Heart left ventricle (tissue), 13 donors: ENCODE results near the gene MAST4.

Experiments used
- POLR2A ChIP-seq, 2 donors: fragments of 450-650 bp; IDR thresholded peaks; one replicate each; pipeline ENCODE4 v1.6.1; 2017; ENCODE audit warnings: antibody characterized with exemption in 2 of 2, mild to moderate bottlenecking in 2 of 2, moderate library complexity in 2 of 2
- TF ChIP-seq, protein P1 (sequence below), 12 donors: fragments of 200-600 bp; sonication (generic) in 4 of 12; IDR thresholded peaks; one replicate each; pipeline versions ENCODE4 v1.5.0 to v1.8.0; 2018 to 2022; ENCODE audit warnings: antibody characterized with exemption in 12 of 12, mild to moderate bottlenecking in 5 of 12
- donor health status: ischemic (EF 13 %, LVEDD 7.1; RV severe dilation, severe dysfunction).
- donor health status: DM: no; HTN: yes; CAD: no.
- donor health status: DM: no; HTN: no; CAD: no.
- donor health status: ischemic (EF 25% LVEDD 6.9; RV normal size, moderate dysfunction).
- donor health status: ischemic (EF 25% LVEDD 5.7; RV mildly dilated, moderate dysfunction).
- donor health status: ischemic (EF 35%, LVEDD 5.7; RV mildly dilated, moderate dysfunction).
- donor health status: nonischemic (EF 11% LVEDD 7.7; RV severe dilation, severe dysfunction).
- donor health status: DM: yes; HTN: yes; CAD: no.
- donor health status: PGD.
- donor health status: ischemic (EF 29% LVEDD 5.4; RV normal size, mild dysfunction).
- donor health status: nonischemic (EF 23%, LVEDD 6.1; RV moderate dilation, normal function).

- TF ChIP-seq, protein P1, sequence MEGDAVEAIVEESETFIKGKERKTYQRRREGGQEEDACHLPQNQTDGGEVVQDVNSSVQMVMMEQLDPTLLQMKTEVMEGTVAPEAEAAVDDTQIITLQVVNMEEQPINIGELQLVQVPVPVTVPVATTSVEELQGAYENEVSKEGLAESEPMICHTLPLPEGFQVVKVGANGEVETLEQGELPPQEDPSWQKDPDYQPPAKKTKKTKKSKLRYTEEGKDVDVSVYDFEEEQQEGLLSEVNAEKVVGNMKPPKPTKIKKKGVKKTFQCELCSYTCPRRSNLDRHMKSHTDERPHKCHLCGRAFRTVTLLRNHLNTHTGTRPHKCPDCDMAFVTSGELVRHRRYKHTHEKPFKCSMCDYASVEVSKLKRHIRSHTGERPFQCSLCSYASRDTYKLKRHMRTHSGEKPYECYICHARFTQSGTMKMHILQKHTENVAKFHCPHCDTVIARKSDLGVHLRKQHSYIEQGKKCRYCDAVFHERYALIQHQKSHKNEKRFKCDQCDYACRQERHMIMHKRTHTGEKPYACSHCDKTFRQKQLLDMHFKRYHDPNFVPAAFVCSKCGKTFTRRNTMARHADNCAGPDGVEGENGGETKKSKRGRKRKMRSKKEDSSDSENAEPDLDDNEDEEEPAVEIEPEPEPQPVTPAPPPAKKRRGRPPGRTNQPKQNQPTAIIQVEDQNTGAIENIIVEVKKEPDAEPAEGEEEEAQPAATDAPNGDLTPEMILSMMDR (IDR thresholded peaks at IDR 0.05) = peak; percentile 22 to 60 (median 44)
- TF ChIP-seq POLR2A (IDR thresholded peaks at IDR 0.05) = no peak
Observed at GRCh38 chr5:66742083-66742895, 146.1 kb downstream of the MAST4 start.
